PC-3 (cell line): ENCODE results near the gene CADPS2. TPM values are rescaled to one million over a fixed set of nuclear protein-coding genes. Genes with fewer than 3 reads are reported as not detected.

Source experiments
- ATAC-seq: fragments of 200-7000 bp; cut with Tn5 transposase; 2 replicates; pipeline ENCODE4 v1.9.1; 2020; ENCODE audit warnings: mild to moderate bottlenecking, moderate library complexity
- BruUV-seq: library from RNA; stranded (reverse); fragments of 400-500 nt; replicated peaks from 2 replicates; lab custom pipeline; 2021; lab: Mats Ljungman, UMichigan
- CTCF ChIA-PET: fragments of 300-600 bp; sonication (Branson Sonifier 250); formaldehyde crosslinking; loops from one replicate; lab custom pipeline; 2022; ENCODE audit warnings: antibody characterized with exemption; lab: Charles Lee
- POLR2A ChIA-PET: fragments of 300-600 bp; sonication (Branson Sonifier 250); formaldehyde crosslinking; loops from one replicate; lab custom pipeline; 2022; ENCODE audit warnings: antibody characterized with exemption; ENCODE audit not compliant: unreplicated experiment; lab: Charles Lee
- DNase-seq: peaks from one replicate; pipeline ENCODE4 v3.0.0-alpha.2; 2015
- H2AFZ ChIP-seq: fragments of 300-600 bp; sonication (generic); 2 replicates; pipeline ENCODE4 v1.6.0; 2016; ENCODE audit warnings: antibody characterized with exemption, low read length
- H3F3A ChIP-seq: fragments of 300-600 bp; sonication (generic); one replicate; pipeline ENCODE4 v1.6.0; 2017; ENCODE audit warnings: antibody characterized with exemption, low read length, control low read depth, mild to moderate bottlenecking; ENCODE audit not compliant: unreplicated experiment
- H3K27ac ChIP-seq: fragments of 300-600 bp; sonication (generic); 2 replicates; pipeline ENCODE4 v1.5.1; 2016; ENCODE audit warnings: mild to moderate bottlenecking, low read length
- H3K27me3 ChIP-seq: fragments of 300-600 bp; sonication (generic); 2 replicates; pipeline ENCODE4 v1.6.1; 2016; ENCODE audit warnings: low read length, mixed read lengths
- H3K36me3 ChIP-seq: fragments of 300-600 bp; sonication (generic); 2 replicates; pipeline ENCODE4 v1.6.1; 2016; ENCODE audit warnings: low read depth, mixed run types, low read length, mixed read lengths
- H3K4me1 ChIP-seq: fragments of 300-600 bp; sonication (generic); 2 replicates; pipeline ENCODE4 v1.5.1; 2016; ENCODE audit warnings: low read length; ENCODE audit not compliant: insufficient read depth
- H3K4me2 ChIP-seq: fragments of 300-600 bp; sonication (generic); 2 replicates; pipeline ENCODE4 v1.6.0; 2016; ENCODE audit warnings: low read length
- H3K4me3 ChIP-seq: fragments of 300-600 bp; sonication (generic); 2 replicates; pipeline ENCODE4 v1.5.1; 2016; ENCODE audit warnings: mild to moderate bottlenecking, low read length, mixed read lengths
- H3K79me2 ChIP-seq: fragments of 300-600 bp; sonication (generic); 2 replicates; pipeline ENCODE4 v1.6.1; 2017; ENCODE audit warnings: low read length, mixed read lengths
- H3K9ac ChIP-seq: fragments of 300-600 bp; sonication (generic); 2 replicates; pipeline ENCODE4 v1.6.0; 2016; ENCODE audit warnings: mild to moderate bottlenecking, low read length
- H3K9me2 ChIP-seq: fragments of 300-600 bp; sonication (generic); replicated peaks from 2 replicates; pipeline ENCODE4 v1.6.1; 2016; ENCODE audit warnings: mixed run types, low read length, mixed read lengths
- H3K9me3 ChIP-seq: fragments of 300-600 bp; sonication (generic); 2 replicates; pipeline ENCODE4 v1.6.1; 2016; ENCODE audit warnings: low read length, mixed read lengths
- H4K20me1 ChIP-seq: fragments of 300-600 bp; sonication (generic); 2 replicates; pipeline ENCODE4 v1.6.1; 2016; ENCODE audit warnings: low read length, mixed read lengths
- EZH2 ChIP-seq: fragments of 300-600 bp; sonication (generic); IDR thresholded peaks from one replicate; pipeline ENCODE4 v1.6.1; 2017; ENCODE audit warnings: antibody characterized with exemption, mild to moderate bottlenecking, low read length; ENCODE audit not compliant: unreplicated experiment
- EZH2phosphoT487 ChIP-seq: fragments of 300-600 bp; sonication (generic); IDR thresholded peaks from 2 replicates; pipeline ENCODE4 v1.6.1; 2018; ENCODE audit warnings: mild to moderate bottlenecking, antibody characterized with exemption, low read length, borderline replicate concordance
- intact Hi-C: fragments of 100-400 bp; cut with micrococcal nuclease; formaldehyde crosslinking; loops from 2 replicates; pipeline ENCODE4 v1.9.0; 2023
- total RNA-seq: library from RNA; depleted of rRNA; stranded (reverse); fragments of >200 nt; gene quantifications from 2 replicates; pipeline ENCODE4 v1.2.3, GENCODE V29; 2014
- TF ChIP-seq, protein P1 (sequence below): fragments of 300-600 bp; sonication (generic); conservative IDR thresholded peaks from 2 replicates; pipeline ENCODE4 v1.5.1; 2017; ENCODE audit warnings: antibody characterized with exemption, low read depth, mild to moderate bottlenecking, low read length

CADPS2 gene
- total RNA-seq, 1 experiment from 2014 or later = 9.4 TPM

DNA sequence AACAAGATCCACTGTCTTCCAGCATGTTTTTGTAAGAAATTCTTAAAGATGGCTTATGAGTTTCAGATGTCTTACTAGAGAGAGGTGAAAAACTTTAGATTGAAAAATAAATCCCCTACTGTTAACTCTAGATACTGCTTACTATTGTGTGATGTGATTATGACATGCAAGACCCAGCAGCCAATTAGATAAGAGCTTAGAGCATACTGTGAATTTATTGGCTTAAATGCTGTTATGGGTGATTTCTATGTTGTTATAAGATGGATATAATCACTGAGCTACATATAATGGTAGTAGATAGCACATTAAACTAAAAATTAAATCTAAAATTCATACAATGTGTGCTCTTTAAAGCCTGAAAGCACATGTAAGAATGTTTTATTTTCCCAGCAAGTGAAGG is 187.2 kb downstream of the CADPS2 start, which contains the start of gene RNF133:
RNF133 (minus strand) TSS at position 101 of the 400 bp plus-strand sequence. CDS start 199 bp downstream, outside the sequence.
- H3K4me1 ChIP-seq = no peaks in the 10 kb centered on the region

DNA sequence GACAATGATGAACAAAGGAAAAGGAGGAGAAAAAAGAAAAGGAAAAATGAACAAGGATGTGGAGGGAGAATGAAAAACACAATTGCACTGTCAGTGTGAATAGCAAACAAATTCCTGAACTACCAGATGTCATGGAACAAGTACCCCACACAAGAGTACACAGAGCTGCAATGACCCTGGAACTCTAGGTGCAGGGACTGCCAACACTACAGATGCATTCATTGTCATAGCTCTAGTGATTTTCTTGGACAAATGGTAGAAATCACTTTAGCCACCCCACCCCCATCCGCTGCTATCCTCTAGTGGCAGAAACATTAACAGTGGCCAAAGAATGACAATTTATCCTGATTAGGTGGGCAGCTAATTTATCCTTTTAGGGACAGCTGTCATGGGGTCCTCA is 190.4 kb downstream of the CADPS2 start:
- H3K79me2 ChIP-seq = no peaks in the 10 kb centered on the region
- no peak overlapping the region for H3K4me3 ChIP-seq
- H3K4me1 ChIP-seq = no peaks in the 10 kb centered on the region
- H4K20me1 ChIP-seq = no peaks in the 10 kb centered on the region
- ChIA-PET POLR2A (interaction anchor here (0.6 kb wide), 1 partner anchor 38 kb away, joined by 12 read pairs; no protein-coding TSS in a partner anchor), CTCF (no interaction called here)
- intact Hi-C loops = no loop called here
- H3K9me3 ChIP-seq = no peaks in the 10 kb centered on the region
- no peaks in the 10 kb centered on the region for H3K36me3 ChIP-seq
- no TSS peak for BruUV-seq
- no peak overlapping the region for H3K27ac ChIP-seq
- H2AFZ ChIP-seq = no peak overlapping the region
- no peaks in the 10 kb centered on the region for H3K27me3 ChIP-seq
- no peak overlapping the region for H3K9ac ChIP-seq
- no peak for TF ChIP-seq EZH2phosphoT487
- TF ChIP-seq, protein P1, sequence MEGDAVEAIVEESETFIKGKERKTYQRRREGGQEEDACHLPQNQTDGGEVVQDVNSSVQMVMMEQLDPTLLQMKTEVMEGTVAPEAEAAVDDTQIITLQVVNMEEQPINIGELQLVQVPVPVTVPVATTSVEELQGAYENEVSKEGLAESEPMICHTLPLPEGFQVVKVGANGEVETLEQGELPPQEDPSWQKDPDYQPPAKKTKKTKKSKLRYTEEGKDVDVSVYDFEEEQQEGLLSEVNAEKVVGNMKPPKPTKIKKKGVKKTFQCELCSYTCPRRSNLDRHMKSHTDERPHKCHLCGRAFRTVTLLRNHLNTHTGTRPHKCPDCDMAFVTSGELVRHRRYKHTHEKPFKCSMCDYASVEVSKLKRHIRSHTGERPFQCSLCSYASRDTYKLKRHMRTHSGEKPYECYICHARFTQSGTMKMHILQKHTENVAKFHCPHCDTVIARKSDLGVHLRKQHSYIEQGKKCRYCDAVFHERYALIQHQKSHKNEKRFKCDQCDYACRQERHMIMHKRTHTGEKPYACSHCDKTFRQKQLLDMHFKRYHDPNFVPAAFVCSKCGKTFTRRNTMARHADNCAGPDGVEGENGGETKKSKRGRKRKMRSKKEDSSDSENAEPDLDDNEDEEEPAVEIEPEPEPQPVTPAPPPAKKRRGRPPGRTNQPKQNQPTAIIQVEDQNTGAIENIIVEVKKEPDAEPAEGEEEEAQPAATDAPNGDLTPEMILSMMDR = no peak
- TF ChIP-seq EZH2 = no peak
- H3K9me2 ChIP-seq = no peaks in the 10 kb centered on the region
- no peaks in the 10 kb centered on the region for H3F3A ChIP-seq
- ATAC-seq = no peak
- H3K4me2 ChIP-seq = no peak overlapping the region
- no peak for DNase-seq

More for the DNA sequence above, 187.2 kb downstream of the CADPS2 start, which contains the start of gene RNF133:
- H3K4me2 ChIP-seq = no peak within 1 kb of the TSS
- no TSS peak for BruUV-seq
- H3K36me3 ChIP-seq = no peaks in the 10 kb centered on the region
- H3K27me3 ChIP-seq = no peaks in the 10 kb centered on the region
- H3K9me3 ChIP-seq = no peaks in the 10 kb centered on the region
- H4K20me1 ChIP-seq = no peaks in the 10 kb centered on the region
- POLR2A ChIA-PET = no interaction called here
- H3F3A ChIP-seq = no peaks in the 10 kb centered on the region
- intact Hi-C loops = no loop called here
- DNase-seq (no peak), ATAC-seq (no peak)
- no peaks in the 10 kb centered on the region for H3K9me2 ChIP-seq
- CTCF ChIA-PET = no interaction called here
- H3K27ac ChIP-seq = no peak within 1 kb of the TSS
- H2AFZ ChIP-seq = no peak within 1 kb of the TSS
- H3K9ac ChIP-seq = no peak within 1 kb of the TSS
- no peak within 1 kb of the TSS for H3K4me3 ChIP-seq
- no peaks in the 10 kb centered on the region for H3K79me2 ChIP-seq
- TF ChIP-seq EZH2phosphoT487 = no peak
- no peak for TF ChIP-seq EZH2
- TF ChIP-seq, protein P1 = no peak

DNA sequence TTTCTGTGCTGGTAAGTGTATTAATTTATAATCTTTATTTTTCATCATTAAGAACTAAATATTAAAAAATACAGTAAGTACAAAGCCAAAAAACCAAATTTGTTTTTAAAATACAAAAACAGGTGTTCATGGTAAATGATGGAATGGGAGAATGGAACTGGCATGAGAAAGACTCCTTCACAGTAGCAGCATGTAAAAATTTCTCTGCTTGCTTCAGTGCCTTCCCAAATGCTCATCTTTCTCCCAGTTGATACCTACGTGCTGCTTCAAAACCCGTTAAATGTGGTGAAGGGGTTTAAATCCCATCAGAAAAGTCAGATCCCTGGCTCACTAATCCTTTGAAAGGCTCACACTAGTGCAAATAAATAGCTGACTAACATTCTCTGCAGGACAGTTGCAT is 191.6 kb downstream of the CADPS2 start:
- Histone ChIP-seq H3K4me2 (no peak overlapping the region), H3K27ac (no peak overlapping the region), H3K4me1 (no peaks in the 10 kb centered on the region), H3K9me3 (no peaks in the 10 kb centered on the region), H3K9ac (no peak overlapping the region), H3F3A (no peaks in the 10 kb centered on the region), H3K4me3 (no peak overlapping the region), H3K79me2 (no peaks in the 10 kb centered on the region), H2AFZ (no peak overlapping the region), H3K36me3 (no peaks in the 10 kb centered on the region), H3K27me3 (no peaks in the 10 kb centered on the region), H3K9me2 (no peaks in the 10 kb centered on the region), H4K20me1 (no peaks in the 10 kb centered on the region)
- BruUV-seq = no TSS peak
- intact Hi-C loops = no loop called here
- ChIA-PET CTCF (no interaction called here), POLR2A (no interaction called here)
- no peak for TF ChIP-seq EZH2
- TF ChIP-seq, protein P1 = no peak
- no peak for TF ChIP-seq EZH2phosphoT487
- DNase-seq (no peak), ATAC-seq (no peak)
